Activated T-cell treated with anti-CD3 and anti-CD28 coated beads for 1 hour (primary cell): ENCODE results near the gene S100P.
"Not testable (repeated sequence)": the region's sequence is repeated elsewhere in the genome, so short reads cannot be mapped to it uniquely, and the experiment has no call there.

Experiments
- DNase-seq: peaks from one replicate; pipeline ENCODE4 v3.0.0-alpha.2; 2020; ENCODE audit warnings: low read depth

The S100P gene

GRCh38 chr4:6724421-6725111 lies 30.9 kb downstream of the S100P start:
- DNase-seq: no peak

- DNase-seq: not testable (repeated sequence)
Observed at GRCh38 chr4:6725427-6725961, 31.8 kb downstream of the S100P start.

GRCh38 chr4:6727081-6727942 lies 33.6 kb downstream of the S100P start:
- DNase-seq: no peak

GRCh38 chr4:6727943-6728250 lies 34.2 kb downstream of the S100P start:
- DNase-seq: no peak

GRCh38 chr4:6728320-6729029 lies 34.8 kb downstream of the S100P start:
- no peak for DNase-seq

GRCh38 chr4:6730603-6731317 lies 37.1 kb downstream of the S100P start:
- no peak for DNase-seq

GRCh38 chr4:6731318-6731675 lies 37.6 kb downstream of the S100P start:
- DNase-seq: no peak

GRCh38 chr4:6731780-6732179 lies 38.1 kb downstream of the S100P start:
- no peak for DNase-seq

- no peak for DNase-seq
Observed at GRCh38 chr4:6732441-6733357, 39.0 kb downstream of the S100P start.

- no peak for DNase-seq
Observed at GRCh38 chr4:6733358-6734164, 39.9 kb downstream of the S100P start.

- DNase-seq: no peak
Observed at GRCh38 chr4:6734165-6734786, 40.6 kb downstream of the S100P start.

GRCh38 chr4:6739920-6740319 lies 46.2 kb downstream of the S100P start:
- DNase-seq: no peak

GRCh38 chr4:6740347-6740746 lies 46.7 kb downstream of the S100P start:
- DNase-seq: no peak

- no peak for DNase-seq
Observed at GRCh38 chr4:6742507-6742906, 48.8 kb downstream of the S100P start.

GRCh38 chr4:6742989-6743388 lies 49.3 kb downstream of the S100P start:
- no peak for DNase-seq
